Karpas-422 (cell line): ENCODE measurements around the gene NFKBIZ. TPM values are rescaled to one million over a fixed set of nuclear protein-coding genes. Genes with fewer than 3 reads are reported as not detected.
A peak's percentile ranks its signal among the peaks of the same experiment; 100 is the strongest.
"Not testable (repeated sequence)": the region's sequence is repeated elsewhere in the genome, so short reads cannot be mapped to it uniquely, and the experiment has no call there.

Experiments used
- DNase-seq: peaks from one replicate; pipeline ENCODE4 v3.0.0-alpha.2; 2015
- H2AFZ ChIP-seq: fragments of 200-600 bp; sonication (generic); 2 replicates; pipeline ENCODE4 v1.6.1; 2014; ENCODE audit warnings: antibody characterized with exemption, low read length, mixed read lengths
- H3K27ac ChIP-seq: fragments of 200-600 bp; sonication (generic); 2 replicates; pipeline ENCODE4 v1.5.1; 2014; ENCODE audit warnings: mild to moderate bottlenecking, low read length, moderate library complexity
- H3K27me3 ChIP-seq: fragments of 200-600 bp; sonication (generic); 2 replicates; pipeline ENCODE4 v1.6.1; 2014; ENCODE audit warnings: low read length, mixed read lengths
- H3K36me3 ChIP-seq: fragments of 200-600 bp; sonication (generic); 2 replicates; pipeline ENCODE4 v1.6.1; 2014; ENCODE audit warnings: low read length, mixed read lengths; ENCODE audit not compliant: insufficient read depth
- H3K4me1 ChIP-seq: fragments of 200-600 bp; sonication (generic); 2 replicates; pipeline ENCODE4 v1.6.1; 2014; ENCODE audit warnings: mild to moderate bottlenecking, low read length, mixed read lengths
- H3K4me2 ChIP-seq: fragments of 200-600 bp; sonication (generic); 2 replicates; pipeline ENCODE4 v1.6.1; 2014; ENCODE audit warnings: low read length, low read depth, mild to moderate bottlenecking; ENCODE audit not compliant: poor library complexity, severe bottlenecking
- H3K4me3 ChIP-seq: fragments of 200-600 bp; sonication (generic); 2 replicates; pipeline ENCODE4 v1.5.1; 2014; ENCODE audit warnings: mild to moderate bottlenecking, antibody characterized with exemption, low read length, mixed read lengths
- H3K79me2 ChIP-seq: fragments of 200-600 bp; sonication (generic); 2 replicates; pipeline ENCODE4 v1.6.1; 2014; ENCODE audit warnings: mild to moderate bottlenecking, low read length, mixed read lengths
- H3K9ac ChIP-seq: fragments of 200-600 bp; sonication (generic); 2 replicates; pipeline ENCODE4 v1.6.0; 2014; ENCODE audit warnings: low read length
- H3K9me2 ChIP-seq: fragments of 200-600 bp; sonication (generic), shearing (Covaris generic); replicated peaks from 2 replicates; pipeline ENCODE4 v1.6.0; 2014; ENCODE audit warnings: mild to moderate bottlenecking, low read length, moderate library complexity; ENCODE audit not compliant: insufficient read depth
- H3K9me3 ChIP-seq: fragments of 300-700, 200-600 bp; sonication (generic); 2 replicates; pipeline ENCODE4 v1.6.1; 2014; ENCODE audit warnings: low read length, mixed read lengths
- H4K20me1 ChIP-seq: fragments of 200-600 bp; sonication (generic); 2 replicates; pipeline ENCODE4 v1.6.1; 2014; ENCODE audit warnings: mild to moderate bottlenecking, antibody characterized with exemption, low read length, low read depth; ENCODE audit not compliant: insufficient read depth
- total RNA-seq: library from RNA; depleted of rRNA; stranded (reverse); fragments of >200 nt; shearing (Covaris generic); gene quantifications from 2 replicates; pipeline ENCODE4 v1.2.3, GENCODE V29; 2014; ENCODE audit warnings: low replicate concordance

Gene NFKBIZ
- total RNA-seq, 1 experiment from 2014 or later: 6.3 TPM

DNA sequence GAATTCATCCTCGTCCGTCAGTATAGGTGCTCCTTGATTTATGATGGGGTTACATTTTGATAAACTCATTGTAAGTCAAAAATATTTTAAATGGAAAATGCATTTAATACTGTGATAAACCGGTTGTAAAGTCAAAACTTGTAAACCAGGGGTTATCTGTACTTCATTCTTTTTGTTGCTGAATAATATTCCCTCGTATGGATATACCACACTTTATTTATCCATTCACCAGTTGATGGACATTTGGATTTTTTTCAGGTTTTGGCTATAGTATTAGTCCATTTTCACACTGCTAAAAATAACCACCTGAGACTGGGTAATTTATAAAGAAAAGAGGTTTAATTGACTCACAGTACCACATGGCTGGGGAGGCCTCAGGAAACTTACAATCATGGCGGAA is 47.7 kb downstream of the NFKBIZ start:
- Histone ChIP-seq H3K27me3 (no peaks in the 10 kb centered on the region), H3K36me3 (no peaks in the 10 kb centered on the region), H3K79me2 (no peaks in the 10 kb centered on the region), H3K4me1 (peaks cover 14% of the 10 kb centered on the region), H3K9me2 (no peaks in the 10 kb centered on the region), H2AFZ (no peak overlapping the region), H3K4me2 (no peak overlapping the region), H3K4me3 (no peak overlapping the region), H3K9me3 (peaks cover 5% of the 10 kb centered on the region; the same call in 1 of the 2 replicates), H3K9ac (no peak overlapping the region), H3K27ac (no peak overlapping the region), H4K20me1 (no peaks in the 10 kb centered on the region)
- DNase-seq: no peak

DNA sequence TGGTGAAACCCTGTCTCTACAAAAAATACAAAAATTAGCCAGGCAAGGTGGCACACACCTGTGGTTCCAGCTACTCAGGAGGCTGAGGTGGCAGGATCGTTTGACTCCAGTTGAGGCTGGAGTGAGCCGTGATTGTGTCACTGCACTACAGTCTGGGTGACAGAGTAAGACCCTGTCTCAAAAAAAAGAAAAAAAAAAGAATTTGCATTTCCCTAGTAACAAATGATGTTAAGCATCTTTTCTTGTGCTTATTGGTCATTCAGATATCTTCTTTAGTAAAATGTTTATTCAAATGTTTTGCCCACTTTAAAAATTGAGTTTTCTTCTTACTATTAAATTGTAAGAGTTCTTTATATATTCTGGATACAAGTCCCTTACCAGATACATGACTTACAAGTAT is 48.7 kb downstream of the NFKBIZ start:
- Histone ChIP-seq H3K27me3 (no peaks in the 10 kb centered on the region), H3K4me1 (peaks cover 14% of the 10 kb centered on the region), H2AFZ (peak overlapping the region; percentile 97; the same call in 1 of the 2 replicates), H3K79me2 (no peaks in the 10 kb centered on the region), H3K9me2 (no peaks in the 10 kb centered on the region), H3K9me3 (peaks cover 5% of the 10 kb centered on the region; the same call in 1 of the 2 replicates), H3K36me3 (no peaks in the 10 kb centered on the region), H3K4me3 (no peak overlapping the region), H3K9ac (no peak overlapping the region), H4K20me1 (no peaks in the 10 kb centered on the region), H3K4me2 (peak overlapping the region; percentile 44), H3K27ac (peak overlapping the region; percentile 46; the same call in 1 of the 2 replicates)
- peak; percentile 40 for DNase-seq

DNA sequence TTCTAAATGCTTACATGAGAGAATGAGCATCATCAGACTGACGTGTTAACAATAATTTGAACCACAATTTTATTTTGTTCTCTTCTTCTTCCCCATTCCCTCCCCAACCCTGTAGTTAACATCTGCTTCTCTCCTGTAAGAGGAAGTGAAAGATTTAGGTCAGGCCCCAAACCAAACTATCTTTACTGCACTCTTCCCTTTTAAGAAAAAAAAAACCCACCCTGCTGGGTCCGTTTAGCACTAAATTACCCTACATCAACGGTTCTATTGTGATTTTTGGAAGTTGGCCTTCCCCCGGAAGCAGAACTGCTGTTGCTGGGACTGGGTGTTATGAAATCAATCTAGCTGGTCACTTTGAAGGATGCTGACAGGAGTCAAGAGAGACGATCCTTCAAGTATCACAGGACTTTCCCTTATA is 49.4 kb downstream of the NFKBIZ start:
- peak overlapping the region; percentile 30 for H3K9ac ChIP-seq
- DNase-seq: peak; percentile 78
- no peaks in the 10 kb centered on the region for H3K27me3 ChIP-seq

DNA sequence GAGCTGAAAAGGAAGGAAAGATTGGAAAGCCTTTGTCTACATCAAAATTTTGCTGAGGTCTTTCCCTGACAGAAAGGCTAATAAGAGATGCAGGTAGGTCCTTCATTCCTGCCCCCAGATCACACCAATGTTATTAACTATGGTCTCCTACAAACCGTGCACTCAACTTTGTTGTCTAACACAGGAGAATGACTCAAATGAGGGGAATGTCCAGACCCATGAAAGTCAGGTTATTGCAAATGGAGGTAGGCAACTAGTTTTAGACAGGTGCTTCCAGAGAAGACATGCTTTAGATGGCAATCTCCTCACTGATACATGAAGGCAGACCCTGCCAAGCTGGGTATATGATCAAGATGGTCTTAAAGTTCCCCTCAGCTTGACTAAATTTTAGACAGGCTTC is 51.0 kb downstream of the NFKBIZ start:
- Histone ChIP-seq H3K4me3 (no peak overlapping the region), H3K36me3 (no peaks in the 10 kb centered on the region), H3K9me3 (peaks cover 5% of the 10 kb centered on the region; the same call in 1 of the 2 replicates), H3K4me1 (peaks cover 14% of the 10 kb centered on the region), H3K4me2 (no peak overlapping the region), H3K9me2 (no peaks in the 10 kb centered on the region), H3K27ac (no peak overlapping the region), H3K27me3 (no peaks in the 10 kb centered on the region), H3K79me2 (no peaks in the 10 kb centered on the region), H3K9ac (no peak overlapping the region), H2AFZ (no peak overlapping the region; the same call in 1 of the 2 replicates), H4K20me1 (no peaks in the 10 kb centered on the region)
- DNase-seq: peak; percentile 27

More for the DNA sequence above, 49.4 kb downstream of the NFKBIZ start:
- Histone ChIP-seq H3K4me3 (no peak overlapping the region), H4K20me1 (no peaks in the 10 kb centered on the region), H2AFZ (peak overlapping the region; percentile 97), H3K9me3 (peaks cover 5% of the 10 kb centered on the region; the same call in 1 of the 2 replicates), H3K4me2 (peak overlapping the region; percentile 44), H3K36me3 (no peaks in the 10 kb centered on the region), H3K4me1 (peaks cover 14% of the 10 kb centered on the region), H3K9me2 (no peaks in the 10 kb centered on the region), H3K27ac (peak overlapping the region; percentile 46), H3K79me2 (no peaks in the 10 kb centered on the region)

DNA sequence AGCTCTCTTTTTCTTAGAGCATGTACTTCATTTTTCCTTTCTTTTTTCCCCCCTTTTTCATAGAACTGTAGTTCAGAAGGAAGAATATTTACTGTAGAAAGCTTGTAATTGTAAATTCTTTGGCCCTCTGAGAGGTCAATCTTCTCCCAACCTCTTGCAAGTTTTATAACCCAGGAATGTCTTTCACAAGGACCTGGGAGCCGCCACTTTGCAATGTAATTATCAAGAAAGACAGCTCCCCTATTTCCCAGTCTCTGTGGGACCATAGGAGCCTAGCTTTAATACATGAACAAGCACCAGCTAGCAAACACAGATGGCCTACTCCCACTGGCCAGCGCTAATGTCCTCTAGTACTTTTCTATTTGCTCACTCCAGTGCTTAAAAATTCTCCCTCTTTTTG is 51.4 kb downstream of the NFKBIZ start:
- peaks cover 5% of the 10 kb centered on the region; the same call in 1 of the 2 replicates for H3K9me3 ChIP-seq
- no peak overlapping the region; the same call in 1 of the 2 replicates for H2AFZ ChIP-seq
- no peaks in the 10 kb centered on the region for H3K9me2 ChIP-seq
- H3K9ac ChIP-seq: no peak overlapping the region
- H3K4me3 ChIP-seq: no peak overlapping the region
- H3K4me1 ChIP-seq: peaks cover 14% of the 10 kb centered on the region
- no peak overlapping the region for H3K4me2 ChIP-seq
- H3K27me3 ChIP-seq: no peaks in the 10 kb centered on the region
- no peaks in the 10 kb centered on the region for H3K36me3 ChIP-seq
- no peak overlapping the region for H3K27ac ChIP-seq
- no peaks in the 10 kb centered on the region for H4K20me1 ChIP-seq
- no peaks in the 10 kb centered on the region for H3K79me2 ChIP-seq
- no peak for DNase-seq

DNA sequence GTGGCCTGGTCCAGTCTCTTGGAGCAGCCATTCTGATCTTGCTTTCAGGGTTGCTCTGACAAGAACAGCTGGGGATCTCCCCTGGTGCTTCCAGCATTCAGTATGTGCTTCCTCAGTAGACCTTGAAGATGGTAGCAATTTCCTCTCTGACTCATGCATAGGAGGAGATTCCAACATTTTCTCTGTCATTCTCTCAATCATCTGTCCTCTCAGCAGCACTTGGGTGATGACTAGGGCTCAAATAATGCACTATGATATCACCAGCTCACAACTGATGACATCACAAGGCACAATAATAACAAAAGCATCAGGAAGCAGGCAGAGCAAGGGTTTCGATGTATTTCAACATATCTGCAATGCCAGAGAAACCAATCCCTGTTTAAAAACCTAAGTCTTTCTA is 52.7 kb downstream of the NFKBIZ start:
- peak; percentile 25 for DNase-seq
- no peak overlapping the region for H3K4me2 ChIP-seq
- H3K27ac ChIP-seq: no peak overlapping the region
- H3K36me3 ChIP-seq: no peaks in the 10 kb centered on the region
- no peak overlapping the region for H2AFZ ChIP-seq
- peaks cover under 1% of the 10 kb centered on the region; the same call in 1 of the 2 replicates for H3K9me3 ChIP-seq
- H3K79me2 ChIP-seq: no peaks in the 10 kb centered on the region
- H3K9ac ChIP-seq: no peak overlapping the region
- H3K4me1 ChIP-seq: peaks cover 14% of the 10 kb centered on the region
- H4K20me1 ChIP-seq: no peaks in the 10 kb centered on the region
- H3K4me3 ChIP-seq: no peak overlapping the region
- H3K9me2 ChIP-seq: no peaks in the 10 kb centered on the region
- no peaks in the 10 kb centered on the region for H3K27me3 ChIP-seq

DNA sequence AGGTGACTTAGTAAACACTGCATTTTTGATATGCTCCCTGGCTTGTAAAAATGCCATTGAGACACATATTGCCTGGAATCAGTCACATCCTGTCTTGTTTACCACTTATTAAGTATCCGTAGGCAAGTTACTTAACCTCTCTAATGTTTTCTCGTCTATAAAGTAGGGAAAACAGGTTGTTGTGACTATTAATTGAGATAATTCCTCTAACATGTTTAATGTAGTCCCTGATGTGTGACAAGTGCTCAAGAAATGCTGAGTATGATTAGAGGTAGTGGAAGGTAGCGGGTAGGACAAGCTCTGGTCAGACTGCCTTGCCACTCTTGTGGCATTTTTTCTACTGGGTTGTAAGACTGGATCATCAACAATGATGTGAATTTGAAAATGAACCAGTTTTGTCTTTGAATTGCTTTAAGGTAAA is 54.1 kb downstream of the NFKBIZ start:
- DNase-seq: no peak
- no peak overlapping the region for H3K9ac ChIP-seq
- H3K36me3 ChIP-seq: no peaks in the 10 kb centered on the region
- no peaks in the 10 kb centered on the region for H4K20me1 ChIP-seq
- no peak overlapping the region for H3K4me3 ChIP-seq
- H3K9me2 ChIP-seq: no peaks in the 10 kb centered on the region
- no peaks in the 10 kb centered on the region for H3K27me3 ChIP-seq
- no peaks in the 10 kb centered on the region for H3K79me2 ChIP-seq
- no peaks in the 10 kb centered on the region for H3K9me3 ChIP-seq
- no peak overlapping the region for H3K4me2 ChIP-seq
- peaks cover 10% of the 10 kb centered on the region for H3K4me1 ChIP-seq
- no peak overlapping the region for H3K27ac ChIP-seq
- no peak overlapping the region for H2AFZ ChIP-seq

DNA sequence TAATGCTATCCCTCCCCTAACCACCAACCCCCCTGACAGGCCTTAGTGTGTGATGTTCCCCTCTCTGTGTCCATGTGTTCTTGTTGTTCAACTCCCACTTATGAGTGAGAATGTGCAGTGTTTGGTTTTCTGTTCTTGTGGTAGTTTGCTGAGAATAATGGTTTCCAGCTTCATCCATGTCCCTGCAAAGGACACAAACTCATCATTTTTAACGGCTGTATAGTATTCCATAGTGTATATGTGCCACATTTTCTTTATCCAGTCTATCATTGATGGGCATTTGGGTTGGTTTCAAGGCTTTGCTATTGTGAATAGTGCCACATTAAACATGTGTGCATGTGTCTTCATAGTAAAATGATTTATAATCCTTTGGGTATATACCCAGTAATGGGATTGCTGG is 56.3 kb downstream of the NFKBIZ start:
- not testable (repeated sequence) for H3K4me1 ChIP-seq, H3K9ac ChIP-seq, H3K36me3 ChIP-seq, H2AFZ ChIP-seq, H3K27me3 ChIP-seq, H3K79me2 ChIP-seq, DNase-seq, H3K9me2 ChIP-seq, H3K27ac ChIP-seq, H3K9me3 ChIP-seq, H3K4me2 ChIP-seq, H3K4me3 ChIP-seq, H4K20me1 ChIP-seq
